Common myeloid progenitor, CD34-positive (primary cell): ENCODE measurements around the gene OVOL2.
A peak's percentile ranks its signal among the peaks of the same experiment; 100 is the strongest.

Experiments
- CTCF ChIA-PET: fragments of 350-600 bp; sonication (Branson Sonifier 250); formaldehyde crosslinking; loops from one replicate; lab custom pipeline; 2021; ENCODE audit warnings: antibody characterized with exemption; lab: Charles Lee
- POLR2A ChIA-PET: fragments of 350-600 bp; sonication (Branson Sonifier 250); formaldehyde crosslinking; loops from one replicate; lab custom pipeline; 2021; ENCODE audit warnings: antibody characterized with exemption; lab: Charles Lee
- DNase-seq, 3 donors: peaks; one replicate each; pipeline versions ENCODE4 v3.0.0 to v3.0.0-alpha.2; 2013
- H3K27ac ChIP-seq, 2 experiments: 1 replicate in 1 of 2; 2 replicates in 1 of 2; pipeline ENCODE4 v1.7.0; 2013; ENCODE audit warnings: inconsistent platforms in 2 of 2, low read length in 2 of 2, mild to moderate bottlenecking in 2 of 2, low read depth in 1 of 2, moderate library complexity in 1 of 2; ENCODE audit not compliant: severe bottlenecking in 2 of 2, insufficient read depth in 1 of 2, poor library complexity in 1 of 2
- H3K27me3 ChIP-seq, 5 experiments: replicated peaks in 2 of 5; 1 replicate in 3 of 5; 2 replicates in 2 of 5; pipeline versions ENCODE4 v1.6.1 to v1.7.0; 2013; ENCODE audit warnings: low read length in 4 of 5, mild to moderate bottlenecking in 2 of 5, moderate library complexity in 2 of 5, inconsistent platforms in 1 of 5; ENCODE audit not compliant: insufficient read depth in 5 of 5, control insufficient read depth in 4 of 5
- H3K36me3 ChIP-seq, 4 experiments: 1 replicate in 2 of 4; 2 replicates in 2 of 4; pipeline versions ENCODE4 v1.6.1 to v1.7.0; 2013; ENCODE audit warnings: low read length in 3 of 4, control low read depth in 1 of 4, mild to moderate bottlenecking in 1 of 4; ENCODE audit not compliant: control insufficient read depth in 4 of 4, insufficient read depth in 4 of 4
- H3K4me1 ChIP-seq, 4 experiments: 1 replicate in 3 of 4; 2 replicates in 1 of 4; pipeline versions ENCODE4 v1.6.1 to v1.7.1; 2013; ENCODE audit warnings: low read length in 3 of 4, mild to moderate bottlenecking in 3 of 4, control low read depth in 1 of 4, inconsistent platforms in 1 of 4, moderate library complexity in 1 of 4; ENCODE audit not compliant: control insufficient read depth in 4 of 4, insufficient read depth in 4 of 4; ENCODE audit errors: control extremely low read depth in 1 of 4
- H3K4me3 ChIP-seq, 7 experiments: 1 replicate in 4 of 7; 2 replicates in 3 of 7; pipeline versions ENCODE4 v1.5.1 to v1.7.0; 2013; ENCODE audit warnings: mild to moderate bottlenecking in 7 of 7, low read length in 6 of 7, moderate library complexity in 6 of 7, inconsistent platforms in 2 of 7, low read depth in 2 of 7, control low read depth in 1 of 7; ENCODE audit not compliant: insufficient read depth in 4 of 7, control insufficient read depth in 1 of 7; ENCODE audit errors: extremely low read depth in 1 of 7
- H3K9me3 ChIP-seq, 5 experiments: 1 replicate in 4 of 5; 2 replicates in 1 of 5; pipeline versions ENCODE4 v1.6.1 to v1.7.1; 2013; ENCODE audit warnings: low read length in 4 of 5, mild to moderate bottlenecking in 2 of 5, inconsistent platforms in 1 of 5, low read depth in 1 of 5, moderate library complexity in 1 of 5; ENCODE audit not compliant: control insufficient read depth in 4 of 5, insufficient read depth in 2 of 5; ENCODE audit errors: control extremely low read depth in 1 of 5
- WGBS: methylation state at CpG from one replicate; pipeline ENCODE4 v1.1.5; 2013; ENCODE audit not compliant: insufficient coverage; 5-methylcytosine and 5-hydroxymethylcytosine counted together

The OVOL2 gene

GRCh38 chr20:18079756-18080353 lies 22.1 kb upstream of the OVOL2 start:
- H3K36me3 ChIP-seq = no peaks in the 10 kb centered on the region
- H3K27ac ChIP-seq = no peak overlapping the region
- H3K4me1 ChIP-seq = no peaks in the 10 kb centered on the region
- H3K4me3 ChIP-seq = no peak overlapping the region
- no peaks in the 10 kb centered on the region for H3K9me3 ChIP-seq
- WGBS = 98% methylated on average over 9 of the region's 10 CpGs
- ChIA-PET POLR2A (no interaction called here), CTCF (no interaction called here)
- H3K27me3 ChIP-seq = peaks cover 0 to 4% (median 2%) of the 10 kb centered on the region in 5 experiments
- DNase-seq = no peak

GRCh38 chr20:18077157-18077556 lies 19.4 kb upstream of the OVOL2 start:
- H3K27ac ChIP-seq = no peak overlapping the region
- POLR2A ChIA-PET = interaction anchor here (0.6 kb wide), 1 partner anchor 161 kb away, joined by 4 read pairs; no protein-coding TSS in a partner anchor
- 90% methylated on average over 3 of the region's 4 CpGs for WGBS

GRCh38 chr20:18072532-18072931 lies 14.8 kb upstream of the OVOL2 start:
- Histone ChIP-seq H3K27ac (no peak overlapping the region), H3K4me1 (no peaks in the 10 kb centered on the region), H3K9me3 (no peaks in the 10 kb centered on the region), H3K27me3 (peaks cover 0 to 3% (median 2%) of the 10 kb centered on the region in 5 experiments), H3K36me3 (no peaks in the 10 kb centered on the region), H3K4me3 (no peak overlapping the region)
- no peak for DNase-seq
- 92% methylated on average over 6 of the region's 7 CpGs for WGBS
- CTCF ChIA-PET = interaction anchor here (1.4 kb wide), 1 partner anchor 10 kb away, joined by 3 read pairs; no protein-coding TSS in a partner anchor
- POLR2A ChIA-PET = no interaction called here

More at GRCh38 chr20:18077157-18077556, 19.4 kb upstream of the OVOL2 start:
- no peak overlapping the region for H3K4me3 ChIP-seq
- CTCF ChIA-PET = no interaction called here
- H3K4me1 ChIP-seq = no peaks in the 10 kb centered on the region
- DNase-seq = no peak
- H3K9me3 ChIP-seq = no peaks in the 10 kb centered on the region
- H3K36me3 ChIP-seq = no peaks in the 10 kb centered on the region
- H3K27me3 ChIP-seq = peaks cover 0 to 3% (median 2%) of the 10 kb centered on the region in 5 experiments

- Histone ChIP-seq H3K4me3 (no peak overlapping the region), H3K27me3 (peaks cover 0 to 11% (median 7%) of the 10 kb centered on the region in 5 experiments), H3K27ac (no peak overlapping the region), H3K36me3 (no peaks in the 10 kb centered on the region), H3K4me1 (no peaks in the 10 kb centered on the region), H3K9me3 (no peaks in the 10 kb centered on the region)
- CTCF ChIA-PET = no interaction called here
- DNase-seq = peak in 2 of 3 donors; percentile 33 to 42
- WGBS = 99% methylated on average over 7 of the region's 13 CpGs
- POLR2A ChIA-PET = no interaction called here
These were observed 9.0 kb upstream of the OVOL2 start for GRCh38 chr20:18066421-18067333.

GRCh38 chr20:18063676-18064075 lies 6.0 kb upstream of the OVOL2 start:
- no peak for DNase-seq
- 100% methylated on average over 3 of the region's 6 CpGs for WGBS

GRCh38 chr20:18059603-18060002 lies 1.9 kb upstream of the OVOL2 start:
- WGBS = no CpG with 5 or more reads among the region's 2 CpGs
- DNase-seq = no peak
- ChIA-PET CTCF (no interaction called here), POLR2A (no interaction called here)
- H3K36me3 ChIP-seq = no peaks in the 10 kb centered on the region
- H3K27ac ChIP-seq = no peak overlapping the region
- H3K9me3 ChIP-seq = peaks cover 0 to 4% (median 0%) of the 10 kb centered on the region in 5 experiments
- H3K27me3 ChIP-seq = peaks cover 10 to 76% (median 42%) of the 10 kb centered on the region in 5 experiments
- peak overlapping the region in 1 of 7 experiments; percentile 16 for H3K4me3 ChIP-seq
- peaks cover 0 to 38% (median 32%) of the 10 kb centered on the region in 4 experiments for H3K4me1 ChIP-seq

More at GRCh38 chr20:18063676-18064075, 6.0 kb upstream of the OVOL2 start:
- Histone ChIP-seq H3K36me3 (no peaks in the 10 kb centered on the region), H3K9me3 (peaks cover 0 to 4% (median 0%) of the 10 kb centered on the region in 5 experiments), H3K4me1 (peaks cover 0 to 7% (median 5%) of the 10 kb centered on the region in 4 experiments), H3K27ac (no peak overlapping the region), H3K27me3 (peaks cover 10 to 36% (median 22%) of the 10 kb centered on the region in 5 experiments), H3K4me3 (no peak overlapping the region)
- ChIA-PET CTCF (no interaction called here), POLR2A (no interaction called here)
